ENCODE measurements around the gene SORL1-AS1.

SORL1-AS1 gene

GRCh38 chr11:121425828-121426227, 26.9 kb downstream of the SORL1-AS1 start:
- no peaks in the 10 kb centered on the region for H3K36me3 ChIP-seq
- H3K9me3 ChIP-seq: no peaks in the 10 kb centered on the region
- no peak overlapping the region for H3K27ac ChIP-seq
- intact Hi-C loops (cut with DNase I): no loop called here
- DNase-seq (ENCODE audit: low spot score): no peak
- H3K4me3 ChIP-seq: no peak overlapping the region
- 97% methylated on average over 5 of the region's 5 CpGs for WGBS
- no peak for TF ChIP-seq CTCF (IDR thresholded peaks at IDR 0.05)
- TF ChIP-seq POLR2AphosphoS5 (IDR thresholded peaks at IDR 0.05): no peak
- no peak for TF ChIP-seq POLR2A (IDR thresholded peaks at IDR 0.05)
- no peaks in the 10 kb centered on the region for H3K4me1 ChIP-seq (replicated peaks)
- H3K27me3 ChIP-seq (replicated peaks; ENCODE audit: insufficient read depth): no peaks in the 10 kb centered on the region

GRCh38 chr11:121422675-121423074, 30.1 kb downstream of the SORL1-AS1 start:
- no peak for DNase-seq (ENCODE audit: low spot score)
- 54% methylated on average over 4 of the region's 4 CpGs for WGBS
- TF ChIP-seq CTCF (IDR thresholded peaks at IDR 0.05): no peak
- no peak for TF ChIP-seq POLR2AphosphoS5 (IDR thresholded peaks at IDR 0.05)
- no peak for TF ChIP-seq POLR2A (IDR thresholded peaks at IDR 0.05)
- H3K27me3 ChIP-seq (replicated peaks; ENCODE audit: insufficient read depth): no peaks in the 10 kb centered on the region
- H3K27ac ChIP-seq: no peak overlapping the region
- H3K4me1 ChIP-seq (replicated peaks): no peaks in the 10 kb centered on the region
- intact Hi-C loops (cut with DNase I): no loop called here
- no peak overlapping the region for H3K4me3 ChIP-seq
- H3K9me3 ChIP-seq: no peaks in the 10 kb centered on the region
- H3K36me3 ChIP-seq: no peaks in the 10 kb centered on the region

GRCh38 chr11:121421149-121421901, 31.4 kb downstream of the SORL1-AS1 start:
- no peaks in the 10 kb centered on the region for H3K27me3 ChIP-seq (replicated peaks; ENCODE audit: insufficient read depth)
- no peak overlapping the region for H3K4me3 ChIP-seq
- H3K36me3 ChIP-seq: no peaks in the 10 kb centered on the region
- intact Hi-C loops (cut with DNase I): no loop called here
- no peak for TF ChIP-seq POLR2AphosphoS5 (IDR thresholded peaks at IDR 0.05)
- no peak for TF ChIP-seq POLR2A (IDR thresholded peaks at IDR 0.05)
- no peak for TF ChIP-seq CTCF (IDR thresholded peaks at IDR 0.05)
- H3K4me1 ChIP-seq (replicated peaks): no peaks in the 10 kb centered on the region
- 66% methylated on average over 4 of the region's 4 CpGs for WGBS
- DNase-seq (ENCODE audit: low spot score): no peak
- no peak overlapping the region for H3K27ac ChIP-seq
- no peaks in the 10 kb centered on the region for H3K9me3 ChIP-seq

- intact Hi-C loops (cut with DNase I): no loop called here
- H3K27me3 ChIP-seq (replicated peaks; ENCODE audit: insufficient read depth): no peaks in the 10 kb centered on the region
- no peaks in the 10 kb centered on the region for H3K9me3 ChIP-seq
- no peaks in the 10 kb centered on the region for H3K4me1 ChIP-seq (replicated peaks)
- H3K4me3 ChIP-seq: no peak overlapping the region
- DNase-seq (ENCODE audit: low spot score): no peak
- 91% methylated on average over 2 of the region's 2 CpGs for whole genome bisulfite sequencing
- H3K36me3 ChIP-seq: no peaks in the 10 kb centered on the region
- no peak overlapping the region for H3K27ac ChIP-seq
- no peak for TF ChIP-seq POLR2A (IDR thresholded peaks at IDR 0.05)
- TF ChIP-seq CTCF (IDR thresholded peaks at IDR 0.05): no peak
- TF ChIP-seq POLR2AphosphoS5 (IDR thresholded peaks at IDR 0.05): no peak
These were observed 32.4 kb downstream of the SORL1-AS1 start for GRCh38 chr11:121420398-121420797.

GRCh38 chr11:121419836-121420235, 32.9 kb downstream of the SORL1-AS1 start:
- Histone ChIP-seq H3K27ac (no peak overlapping the region), H3K9me3 (no peaks in the 10 kb centered on the region), H3K27me3 (replicated peaks; ENCODE audit: insufficient read depth) (no peaks in the 10 kb centered on the region), H3K4me3 (no peak overlapping the region), H3K4me1 (replicated peaks) (no peaks in the 10 kb centered on the region), H3K36me3 (no peaks in the 10 kb centered on the region)
- 66% methylated on average over 4 of the region's 4 CpGs for whole genome bisulfite sequencing
- no peak for DNase-seq (ENCODE audit: low spot score)
- no peak for TF ChIP-seq POLR2A (IDR thresholded peaks at IDR 0.05)
- intact Hi-C loops (cut with DNase I): no loop called here
